K562 (cell line): Measurements from ENCODE around the gene TP73. TPM values are rescaled to one million over a fixed set of nuclear protein-coding genes. Genes with fewer than 3 reads are reported as not detected.

Source experiments
- ARNT ChIP-seq, 2 experiments: fragments of 450-650 bp; IDR thresholded peaks; 2 replicates each; pipeline ENCODE4 v1.6.1; 2016; ENCODE audit warnings: mild to moderate bottlenecking in 1 of 2
- BACH1 ChIP-seq: fragments of 200-800 bp; sonication (Bioruptor generic); IDR thresholded peaks from 2 replicates; pipeline ENCODE4 v1.6.1; 2016; ENCODE audit warnings: missing genetic modification characterization, missing compliant biosample characterization
- CAMTA2 ChIP-seq: fragments of 250-450 bp; sonication (Bioruptor Pico); conservative IDR thresholded peaks from 2 replicates; pipeline ENCODE4 v1.5.1; 2022
- CEBPZ ChIP-seq: fragments of 150-350 bp; IDR thresholded peaks from 2 replicates; pipeline ENCODE4 v1.6.1; 2014; ENCODE audit warnings: low read depth, mild to moderate bottlenecking, low read length, borderline replicate concordance
- FOSL1 ChIP-seq: fragments of 200-800 bp; sonication (Bioruptor generic); conservative IDR thresholded peaks from 2 replicates; pipeline ENCODE4 v1.6.1; 2016; ENCODE audit warnings: missing genetic modification characterization, missing compliant biosample characterization
- PTBP1 ChIP-seq: fragments of 200-400 bp; formaldehyde crosslinking; IDR thresholded peaks from 2 replicates; pipeline ENCODE4 v1.6.1; 2017; ENCODE audit warnings: low read depth, low read length
- RBM17 ChIP-seq: fragments of 200-400 bp; formaldehyde crosslinking; IDR thresholded peaks from 2 replicates; pipeline ENCODE4 v1.6.1; 2017; ENCODE audit warnings: low read depth, mild to moderate bottlenecking, low read length, borderline replicate concordance
- TARDBP ChIP-seq: fragments of 450-650 bp; IDR thresholded peaks from 2 replicates; pipeline ENCODE4 v1.6.1; 2016
- TCF15 ChIP-seq: fragments of 250-450 bp; sonication (Bioruptor Pico); IDR thresholded peaks from 2 replicates; pipeline ENCODE4 v1.8.0; 2022; ENCODE audit warnings: moderate library complexity, mild to moderate bottlenecking, inconsistent platforms
- THRB ChIP-seq: fragments of 450-650 bp; formaldehyde crosslinking; conservative IDR thresholded peaks from 2 replicates; pipeline ENCODE4 v1.4.0; 2022; ENCODE audit warnings: mild to moderate bottlenecking, missing genetic modification characterization
- XRCC3 ChIP-seq: fragments of 450-650 bp; IDR thresholded peaks from 2 replicates; pipeline ENCODE4 v1.6.1; 2017; ENCODE audit warnings: mild to moderate bottlenecking, moderate library complexity
- ZHX1 ChIP-seq: fragments of 150-350 bp; conservative IDR thresholded peaks from 2 replicates; pipeline ENCODE4 v1.6.1; 2014; ENCODE audit warnings: low read length
- ZNF140 ChIP-seq: fragments of 250-450 bp; sonication (Bioruptor Pico); IDR thresholded peaks from 2 replicates; pipeline ENCODE4 v1.8.0; 2021; ENCODE audit warnings: moderate library complexity, mild to moderate bottlenecking, inconsistent platforms
- ZNF165 ChIP-seq: fragments of 250-450 bp; sonication (Bioruptor Pico); IDR thresholded peaks from 2 replicates; pipeline ENCODE4 v1.4.0; 2020; ENCODE audit warnings: borderline replicate concordance
- ZNF217 ChIP-seq: sonication (generic); formaldehyde crosslinking; IDR thresholded peaks from 2 replicates; pipeline ENCODE4 v1.8.0; 2022; ENCODE audit warnings: mild to moderate bottlenecking, missing genetic modification reagents
- ZNF584 ChIP-seq: fragments of 200-800 bp; sonication (Bioruptor generic); IDR thresholded peaks from 2 replicates; pipeline ENCODE4 v1.6.1; 2016; ENCODE audit warnings: low read depth, mild to moderate bottlenecking, missing genetic modification characterization, missing compliant biosample characterization
- ZNF740 ChIP-seq, 3 experiments: fragments of 200-800 bp in 1 of 3; sonication (Bioruptor generic) in 1 of 3; sonication (generic) in 1 of 3; formaldehyde crosslinking in 1 of 3; IDR thresholded peaks; 2 replicates each; pipeline versions ENCODE4 v1.6.1 to v1.8.0; 2016 to 2022; ENCODE audit warnings: mild to moderate bottlenecking in 2 of 3, missing compliant biosample characterization in 2 of 3, missing genetic modification characterization in 2 of 3, missing genetic modification reagents in 1 of 3
- ZNF830 ChIP-seq: fragments of 250-450 bp; sonication (Bioruptor Pico); IDR thresholded peaks from 2 replicates; pipeline ENCODE4 v1.5.0; 2021; ENCODE audit warnings: mild to moderate bottlenecking
- ZSCAN29 ChIP-seq: fragments of 450-650 bp; IDR thresholded peaks from 2 replicates; pipeline ENCODE4 v1.6.1; 2017
- polyA plus RNA-seq, 8 experiments: library from polyadenylated mRNA; depleted of rRNA in 4 of 8; stranded (reverse) in 5 of 8; unstranded in 3 of 8; fragments of >200 nt; fragmentation: Nextera tagmentation in 2 of 8; fragmentation: Illumina TruSeq in 1 of 8; extraction: Ambion mirVana in 2 of 8; extraction: Trizol in 1 of 8; gene quantifications; 2 replicates each; pipeline versions ENCODE4 v1.2.1 to v1.2.3, GENCODE V29; 2011 to 2014; ENCODE audit warnings: inconsistent platforms in 1 of 8, missing spikeins in 1 of 8
- total RNA-seq, 7 experiments: library from RNA; depleted of rRNA in 6 of 7; stranded (reverse); fragments of >200 nt in 6 of 7; fragmentation: Illumina TruSeq in 2 of 7; extraction: Trizol in 2 of 7; gene quantifications; 2 replicates each; pipeline versions ENCODE4 v1.2.1 to v1.2.3, GENCODE V29; 2011 to 2021; ENCODE audit warnings: low replicate concordance in 1 of 7

Gene TP73
- total and polyA plus RNA-seq, 9 of the 15 experiments (the other 6 are each of a cell fraction or from before 2014, with no cell fraction given), result 0.07 to 1.6 (median 0.40) TPM; not detected in 2

- peak; percentile 78; the same call in 1 of the 2 replicates for TF ChIP-seq CEBPZ
- TF ChIP-seq ZNF584 (CRISPR knock-in tag), result no peak
- TF ChIP-seq CAMTA2 (CRISPR knock-in tag), result no peak
- no peak for TF ChIP-seq ARNT (IDR thresholded peaks at IDR 0.05)
- TF ChIP-seq ZHX1, result no peak
- TF ChIP-seq RBM17, result no peak
- TF ChIP-seq ZSCAN29, result no peak
- TF ChIP-seq THRB (CRISPR knock-in tag), result no peak
- TF ChIP-seq PTBP1, result no peak
- TF ChIP-seq ZNF140 (CRISPR knock-in tag), result no peak
- no peak for TF ChIP-seq TCF15
- TF ChIP-seq ZNF217 (CRISPR knock-in tag), result no peak
- TF ChIP-seq TARDBP, result no peak
- TF ChIP-seq XRCC3, result no peak
- no peak for TF ChIP-seq ZNF830 (CRISPR knock-in tag)
- no peak for TF ChIP-seq FOSL1 (tag)
- TF ChIP-seq BACH1, result no peak
- no peak for TF ChIP-seq ZNF165 (CRISPR knock-in tag)
- TF ChIP-seq ZNF740 (CRISPR knock-in tag; IDR thresholded peaks at IDR 0.05), result no peak
- TF ChIP-seq ZNF740 (tag; IDR thresholded peaks at IDR 0.05), result no peak
These were observed 27.8 kb upstream of the TP73 start, which contains the start of gene TPRG1L (continued) for GRCh38 chr1:3624200-3625136.
